Measurements from ENCODE around the gene SWAP70. TPM values are rescaled to one million over a fixed set of nuclear protein-coding genes. Genes with fewer than 3 reads are reported as not detected.

The SWAP70 gene
- total and polyA plus RNA-seq, 2 of the 13 experiments (the other 11 are each of a cell fraction or from before 2014, with no cell fraction given): 4.6 to 8.7 TPM

DNA sequence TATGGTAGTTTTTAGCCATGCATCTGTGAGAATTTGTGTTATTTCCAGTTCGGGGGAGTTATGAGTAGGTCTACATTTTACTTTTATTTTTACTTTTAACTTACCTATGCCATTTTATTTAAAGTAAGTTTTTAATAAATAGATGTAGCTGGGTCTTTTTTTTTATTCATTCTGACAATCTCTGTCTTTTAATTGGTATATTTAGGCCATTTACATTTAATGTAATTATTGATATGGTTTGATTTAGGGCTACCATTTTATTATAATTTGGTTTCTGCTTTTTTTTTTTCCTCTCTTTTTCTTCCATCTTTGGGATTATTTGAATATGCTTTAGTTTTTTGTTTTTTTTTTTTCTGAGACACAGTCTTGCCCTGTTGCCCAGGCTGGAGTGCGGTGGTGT lies 1.9 kb downstream of the SWAP70 start:
- TF ChIP-seq CREB1 (IDR thresholded peaks at IDR 0.05) (no peak), CREB1 (CRISPR knock-in tag; IDR thresholded peaks at IDR 0.05) (no peak), CHD4 (IDR thresholded peaks at IDR 0.05; ENCODE audit: borderline replicate concordance, low read length) (peak; percentile 6; the same call in 1 of the 2 replicates), ZBTB8A (CRISPR knock-in tag; IDR thresholded peaks at IDR 0.05; ENCODE audit: borderline replicate concordance, low read depth) (no peak)
- intact Hi-C loops (cut with micrococcal nuclease; ENCODE audit: unreplicated experiment) (no loop called here), in situ Hi-C loops (cut with HindIII; ENCODE audit: extremely low pct_ligation_motif_present, low pct_unique_long_range_greater_than_20kb) (no loop called here)
- Histone ChIP-seq H3K36me3 (replicated peaks in 1 of 2; ENCODE audit: control insufficient read depth in 1 of 2, insufficient read depth in 2 of 2, low read length in 2 of 2) (no peaks in the 10 kb centered on the region), H3K4me1 (ENCODE audit: insufficient read depth, low read length) (peaks cover 15% of the 10 kb centered on the region; the same call in 1 of the 2 replicates), H3K4me3 (replicated peaks in 1 of 3; ENCODE audit: insufficient read depth in 1 of 3, low read depth in 2 of 3, low read length in 3 of 3) (peak overlapping the region in 2 of 3 experiments; percentile 4 to 99; a peak in 2 of 6 replicates), H3K4me2 (ENCODE audit: low read depth, low read length) (peak overlapping the region; percentile 89; the same call in 1 of the 2 replicates), H3K9me3 (ENCODE audit: low read length) (no peaks in the 10 kb centered on the region), H4K20me1 (ENCODE audit: insufficient read depth, low read length) (no peaks in the 10 kb centered on the region), H3K27ac (ENCODE audit: extremely low read length, insufficient read depth, low read length) (no peak overlapping the region), H3K79me2 (ENCODE audit: insufficient read depth, low read length) (peaks cover 20% of the 10 kb centered on the region), H3K9ac (ENCODE audit: insufficient read depth, low read depth, low read length) (no peak overlapping the region), H2AFZ (ENCODE audit: low read length) (no peak overlapping the region), H3K27me3 (ENCODE audit: control insufficient read depth in 1 of 2, insufficient read depth in 2 of 2, low read length in 2 of 2) (peaks cover 0 to 3% of the 10 kb centered on the region in 2 experiments; a peak in 1 of 5 replicates)
- DNase-seq (ENCODE audit: low spot score) (no peak), ATAC-seq (no peak), FAIRE-seq (no peak)
- TSS peak; percentile 55 for BruUV-seq (replicated peaks)
- WGBS (ENCODE audit: low lambda C conversion rate): 99% methylated on average over 2 of the region's 2 CpGs
- ChIA-PET CTCF (ENCODE audit: low intra/inter-chr PET ratio, low total read pairs) (no interaction called here), POLR2A (no interaction called here)

DNA sequence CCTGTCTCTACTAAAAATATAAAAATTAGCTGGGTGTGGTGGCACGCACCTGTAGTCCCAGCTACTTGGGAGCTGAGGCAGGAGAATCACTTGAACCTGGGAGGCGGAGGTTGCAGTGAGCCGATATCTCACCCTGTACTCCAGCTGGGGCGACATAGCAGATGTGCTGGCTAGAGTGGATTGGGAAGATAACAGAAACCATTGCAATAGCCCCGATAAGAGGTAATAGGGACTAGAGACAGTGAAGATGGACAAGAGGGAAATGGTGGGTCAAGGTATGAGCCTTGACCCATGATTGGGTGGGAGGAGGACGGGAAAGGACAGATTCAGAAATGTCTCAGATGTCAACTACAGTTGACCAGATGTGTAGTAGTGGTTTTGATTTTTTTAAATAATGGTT lies 6.1 kb downstream of the SWAP70 start:
- no peak overlapping the region for H3K27ac ChIP-seq (ENCODE audit: extremely low read length, insufficient read depth, low read length)
- BruUV-seq (replicated peaks): no TSS peak
- ChIA-PET POLR2A (no interaction called here), CTCF (ENCODE audit: low intra/inter-chr PET ratio, low total read pairs) (no interaction called here)
- FAIRE-seq: no peak
- ATAC-seq: no peak
- in situ Hi-C loops (cut with HindIII; ENCODE audit: extremely low pct_ligation_motif_present, low pct_unique_long_range_greater_than_20kb) (no loop called here), intact Hi-C loops (cut with micrococcal nuclease; ENCODE audit: unreplicated experiment) (no loop called here)
- H3K4me1 ChIP-seq (ENCODE audit: insufficient read depth, low read length): peaks cover 8% of the 10 kb centered on the region; the same call in 1 of the 2 replicates
- H3K79me2 ChIP-seq (ENCODE audit: insufficient read depth, low read length): peaks cover 14% of the 10 kb centered on the region
- no peaks in the 10 kb centered on the region for H3K9me3 ChIP-seq (ENCODE audit: low read length)
- no peak overlapping the region for H3K9ac ChIP-seq (ENCODE audit: insufficient read depth, low read depth, low read length)
- H3K4me3 ChIP-seq (replicated peaks in 1 of 3; ENCODE audit: insufficient read depth in 1 of 3, low read depth in 2 of 3, low read length in 3 of 3): no peak overlapping the region
- H3K36me3 ChIP-seq (replicated peaks in 1 of 2; ENCODE audit: control insufficient read depth in 1 of 2, insufficient read depth in 2 of 2, low read length in 2 of 2): no peaks in the 10 kb centered on the region
- H2AFZ ChIP-seq (ENCODE audit: low read length): no peak overlapping the region
- no peaks in the 10 kb centered on the region for H3K27me3 ChIP-seq (ENCODE audit: control insufficient read depth in 1 of 2, insufficient read depth in 2 of 2, low read length in 2 of 2)
- no peak for DNase-seq (ENCODE audit: low spot score)
- WGBS (ENCODE audit: low lambda C conversion rate): 97% methylated on average over 6 of the region's 6 CpGs
- H3K4me2 ChIP-seq (ENCODE audit: low read depth, low read length): no peak overlapping the region
- no peaks in the 10 kb centered on the region for H4K20me1 ChIP-seq (ENCODE audit: insufficient read depth, low read length)
- TF ChIP-seq, protein P1, sequence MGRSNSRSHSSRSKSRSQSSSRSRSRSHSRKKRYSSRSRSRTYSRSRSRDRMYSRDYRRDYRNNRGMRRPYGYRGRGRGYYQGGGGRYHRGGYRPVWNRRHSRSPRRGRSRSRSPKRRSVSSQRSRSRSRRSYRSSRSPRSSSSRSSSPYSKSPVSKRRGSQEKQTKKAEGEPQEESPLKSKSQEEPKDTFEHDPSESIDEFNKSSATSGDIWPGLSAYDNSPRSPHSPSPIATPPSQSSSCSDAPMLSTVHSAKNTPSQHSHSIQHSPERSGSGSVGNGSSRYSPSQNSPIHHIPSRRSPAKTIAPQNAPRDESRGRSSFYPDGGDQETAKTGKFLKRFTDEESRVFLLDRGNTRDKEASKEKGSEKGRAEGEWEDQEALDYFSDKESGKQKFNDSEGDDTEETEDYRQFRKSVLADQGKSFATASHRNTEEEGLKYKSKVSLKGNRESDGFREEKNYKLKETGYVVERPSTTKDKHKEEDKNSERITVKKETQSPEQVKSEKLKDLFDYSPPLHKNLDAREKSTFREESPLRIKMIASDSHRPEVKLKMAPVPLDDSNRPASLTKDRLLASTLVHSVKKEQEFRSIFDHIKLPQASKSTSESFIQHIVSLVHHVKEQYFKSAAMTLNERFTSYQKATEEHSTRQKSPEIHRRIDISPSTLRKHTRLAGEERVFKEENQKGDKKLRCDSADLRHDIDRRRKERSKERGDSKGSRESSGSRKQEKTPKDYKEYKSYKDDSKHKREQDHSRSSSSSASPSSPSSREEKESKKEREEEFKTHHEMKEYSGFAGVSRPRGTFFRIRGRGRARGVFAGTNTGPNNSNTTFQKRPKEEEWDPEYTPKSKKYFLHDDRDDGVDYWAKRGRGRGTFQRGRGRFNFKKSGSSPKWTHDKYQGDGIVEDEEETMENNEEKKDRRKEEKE (IDR thresholded peaks at IDR 0.05): no peak
- no peak for TF ChIP-seq ZNF619 (CRISPR knock-in tag; IDR thresholded peaks at IDR 0.05)
- no peak for TF ChIP-seq BORCS8-MEF2B (CRISPR knock-in tag; IDR thresholded peaks at IDR 0.05)
- no peak for TF ChIP-seq ZNF256 (CRISPR knock-in tag; conservative IDR thresholded peaks at IDR 0.05)
- no peak for TF ChIP-seq ZNF335 (CRISPR knock-in tag; IDR thresholded peaks at IDR 0.05)
- TF ChIP-seq, protein P2, sequence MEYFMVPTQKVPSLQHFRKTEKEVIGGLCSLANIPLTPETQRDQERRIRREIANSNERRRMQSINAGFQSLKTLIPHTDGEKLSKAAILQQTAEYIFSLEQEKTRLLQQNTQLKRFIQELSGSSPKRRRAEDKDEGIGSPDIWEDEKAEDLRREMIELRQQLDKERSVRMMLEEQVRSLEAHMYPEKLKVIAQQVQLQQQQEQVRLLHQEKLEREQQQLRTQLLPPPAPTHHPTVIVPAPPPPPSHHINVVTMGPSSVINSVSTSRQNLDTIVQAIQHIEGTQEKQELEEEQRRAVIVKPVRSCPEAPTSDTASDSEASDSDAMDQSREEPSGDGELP (IDR thresholded peaks at IDR 0.05; ENCODE audit: borderline replicate concordance, low read depth): no peak
- TF ChIP-seq ETV6 (CRISPR knock-in tag; conservative IDR thresholded peaks at IDR 0.05): no peak
- TF ChIP-seq, protein P3, sequence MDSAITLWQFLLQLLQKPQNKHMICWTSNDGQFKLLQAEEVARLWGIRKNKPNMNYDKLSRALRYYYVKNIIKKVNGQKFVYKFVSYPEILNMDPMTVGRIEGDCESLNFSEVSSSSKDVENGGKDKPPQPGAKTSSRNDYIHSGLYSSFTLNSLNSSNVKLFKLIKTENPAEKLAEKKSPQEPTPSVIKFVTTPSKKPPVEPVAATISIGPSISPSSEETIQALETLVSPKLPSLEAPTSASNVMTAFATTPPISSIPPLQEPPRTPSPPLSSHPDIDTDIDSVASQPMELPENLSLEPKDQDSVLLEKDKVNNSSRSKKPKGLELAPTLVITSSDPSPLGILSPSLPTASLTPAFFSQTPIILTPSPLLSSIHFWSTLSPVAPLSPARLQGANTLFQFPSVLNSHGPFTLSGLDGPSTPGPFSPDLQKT (CRISPR knock-in tag; IDR thresholded peaks at IDR 0.05; ENCODE audit: borderline replicate concordance): no peak
- TF ChIP-seq ZNF737 (CRISPR knock-in tag; IDR thresholded peaks at IDR 0.05; ENCODE audit: borderline replicate concordance): no peak
- no peak for TF ChIP-seq ERF (CRISPR knock-in tag; IDR thresholded peaks at IDR 0.05)
- no peak for TF ChIP-seq PRMT3 (CRISPR knock-in tag; IDR thresholded peaks at IDR 0.05; ENCODE audit: borderline replicate concordance, low read depth)
- no peak for TF ChIP-seq ZNF296 (CRISPR knock-in tag; conservative IDR thresholded peaks at IDR 0.05)
